Lung (tissue), 16 donors: ENCODE results near the gene DNAH3. TPM values are rescaled to one million over a fixed set of nuclear protein-coding genes. Genes with fewer than 3 reads are reported as not detected.

Experiments used
- ATAC-seq: fragments of 200-7000 bp; cut with Tn5 transposase; one replicate; pipeline ENCODE4 v1.9.1; 2020; ENCODE audit warnings: moderate number of reproducible peaks; ENCODE audit not compliant: insufficient read depth, low FRiP score
- DNase-seq, 3 donors: peaks; one replicate each; pipeline ENCODE4 v3.0.0-alpha.2; 2013 to 2017
- H3K27ac ChIP-seq, 2 donors: one replicate each; pipeline ENCODE4 v1.5.1; 2013; ENCODE audit warnings: mild to moderate bottlenecking in 2 of 2, moderate library complexity in 2 of 2, control low read depth in 1 of 2, inconsistent platforms in 1 of 2, low read depth in 1 of 2, low read length in 1 of 2
- H3K27me3 ChIP-seq, 3 donors: one replicate each; pipeline ENCODE4 v1.5.1; 2013; ENCODE audit warnings: low read length in 2 of 3; ENCODE audit not compliant: control insufficient read depth in 3 of 3, insufficient read depth in 3 of 3
- H3K36me3 ChIP-seq, 4 donors: one replicate each; pipeline ENCODE4 v1.5.1; 2013; ENCODE audit warnings: low read length in 4 of 4, mild to moderate bottlenecking in 1 of 4, moderate library complexity in 1 of 4; ENCODE audit not compliant: control insufficient read depth in 4 of 4, insufficient read depth in 4 of 4
- H3K4me1 ChIP-seq, 5 donors: one replicate each; pipeline ENCODE4 v1.5.1; 2013; ENCODE audit warnings: low read length in 5 of 5, mild to moderate bottlenecking in 2 of 5, moderate library complexity in 1 of 5; ENCODE audit not compliant: control insufficient read depth in 5 of 5, insufficient read depth in 5 of 5
- H3K4me3 ChIP-seq: one replicate; pipeline ENCODE4 v1.5.1; 2013; ENCODE audit warnings: mild to moderate bottlenecking, control low read depth, moderate library complexity
- H3K9ac ChIP-seq, 2 donors: one replicate each; pipeline ENCODE4 v1.5.1; 2013; ENCODE audit warnings: low read length in 2 of 2, control low read depth in 1 of 2; ENCODE audit not compliant: insufficient read depth in 1 of 2
- H3K9me3 ChIP-seq, 4 donors: one replicate each; pipeline ENCODE4 v1.5.1; 2013; ENCODE audit warnings: low read length in 3 of 4, mild to moderate bottlenecking in 1 of 4, moderate library complexity in 1 of 4; ENCODE audit not compliant: control insufficient read depth in 4 of 4, insufficient read depth in 3 of 4
- CTCF ChIP-seq: IDR thresholded peaks from 2 replicates; pipeline ENCODE4 v1.5.1; 2012; ENCODE audit warnings: mild to moderate bottlenecking; ENCODE audit errors: control extremely low read depth, extremely low read depth
- WGBS, 2 donors: extraction: QIAGEN DNeasy Blood & Tissue Kit; methylation state at CpG; one replicate each; pipeline ENCODE4 v1.1.7; 2013; 5-methylcytosine and 5-hydroxymethylcytosine counted together
- long read RNA-seq, 5 donors: transcript quantifications; one replicate each; lab custom pipeline, GENCODE V29; 2026
- polyA plus RNA-seq, 2 donors: library from polyadenylated mRNA; stranded (reverse); fragments of 200-250 nt; gene quantifications; one replicate each; pipeline ENCODE4 v1.2.1, GENCODE V29; 2013
- total RNA-seq, 2 donors: library from RNA; depleted of rRNA in 1 of 2; stranded (reverse); fragments of >200 nt in 1 of 2; gene quantifications; one replicate each; pipeline ENCODE4 v1.2.1, GENCODE V29; 2014 to 2021
- donor health status: control.
- donor health status: control.
- donor health status: Bipolar disorder and iron deficiency.
- donor health status: healthy.
- donor health status: DM: yes; HTN: yes; CAD: no.

DNAH3 gene
- 10 to 100 TPM; 23.5 to 24.1 TPM for total RNA-seq
- 1 to 10 TPM; 1.0 to 2.2 TPM for polyA plus RNA-seq
- long read RNA-seq, donor 1 = 0 reads
- long read RNA-seq, donor 2 = 0 reads
- long read RNA-seq, donor 3 = 0 reads
- long read RNA-seq, donor 4 = 0 reads
- long read RNA-seq, donor 5 = 0 reads

- Histone ChIP-seq H3K9ac (no peak within 1 kb of the TSS), H3K27ac (no peak within 1 kb of the TSS), H3K27me3 (no peaks in the 10 kb centered on the region), H3K9me3 (no peaks in the 10 kb centered on the region), H3K4me3 (no peak within 1 kb of the TSS), H3K4me1 (peaks cover 0 to 7% (median 0%) of the 10 kb centered on the region in 5 donors), H3K36me3 (no peaks in the 10 kb centered on the region)
- 10 to 11% methylated on average over 8 of the region's 8 CpGs for WGBS, 2 donors
- ATAC-seq (peak; percentile 19), DNase-seq (peak; percentile 60 to 85 (median 70))
- TF ChIP-seq CTCF = no peak
Observed at GRCh38 chr16:21150375-21151001, at the start of gene DNAH3. Gene DNAH3 (minus strand): TSS chr16:21150846. CDS start chr16:21150319, 527 bp downstream.

- TF ChIP-seq CTCF = no peak
- DNase-seq = no peak
Observed at GRCh38 chr16:21199607-21200218, 49.1 kb upstream of the DNAH3 start.

GRCh38 chr16:21197621-21198020 is 47.0 kb upstream of the DNAH3 start:
- no peak for TF ChIP-seq CTCF
- Histone ChIP-seq H3K27ac (no peak overlapping the region), H3K9me3 (no peaks in the 10 kb centered on the region), H3K4me3 (no peak overlapping the region), H3K9ac (no peak overlapping the region), H3K4me1 (no peaks in the 10 kb centered on the region), H3K27me3 (peaks cover 0 to 3% (median 2%) of the 10 kb centered on the region in 3 donors), H3K36me3 (no peaks in the 10 kb centered on the region)
- DNase-seq (no peak), ATAC-seq (no peak)
- WGBS, 2 donors = 82 to 93% methylated on average over 3 of the region's 3 CpGs

More at GRCh38 chr16:21199607-21200218, 49.1 kb upstream of the DNAH3 start:
- no peak overlapping the region for H3K4me3 ChIP-seq
- 82 to 84% methylated on average over 5 of the region's 5 CpGs for WGBS, 2 donors
- no peaks in the 10 kb centered on the region for H3K36me3 ChIP-seq
- H3K27ac ChIP-seq = no peak overlapping the region
- no peaks in the 10 kb centered on the region for H3K4me1 ChIP-seq
- no peaks in the 10 kb centered on the region for H3K27me3 ChIP-seq
- ATAC-seq = no peak
- no peaks in the 10 kb centered on the region for H3K9me3 ChIP-seq
- H3K9ac ChIP-seq = no peak overlapping the region
